Mammary epithelial cell (primary cell): ENCODE measurements around the gene TTLL3.

Source experiments
- EZH2 ChIP-seq: IDR thresholded peaks from 2 replicates; pipeline ENCODE4 v1.6.1; 2012; ENCODE audit warnings: low read length, inconsistent platforms, borderline replicate concordance
- TF ChIP-seq, protein P1 (sequence below), 2 donors: IDR thresholded peaks in 1 of 2; conservative IDR thresholded peaks in 1 of 2; 2 replicates each; pipeline ENCODE4 v1.5.1; 2011 to 2012; ENCODE audit warnings: inconsistent platforms in 2 of 2, low read length in 2 of 2, mild to moderate bottlenecking in 2 of 2, control low read depth in 1 of 2, low read depth in 1 of 2; ENCODE audit not compliant: insufficient read depth in 1 of 2; ENCODE audit errors: extremely low read depth in 1 of 2

DNA sequence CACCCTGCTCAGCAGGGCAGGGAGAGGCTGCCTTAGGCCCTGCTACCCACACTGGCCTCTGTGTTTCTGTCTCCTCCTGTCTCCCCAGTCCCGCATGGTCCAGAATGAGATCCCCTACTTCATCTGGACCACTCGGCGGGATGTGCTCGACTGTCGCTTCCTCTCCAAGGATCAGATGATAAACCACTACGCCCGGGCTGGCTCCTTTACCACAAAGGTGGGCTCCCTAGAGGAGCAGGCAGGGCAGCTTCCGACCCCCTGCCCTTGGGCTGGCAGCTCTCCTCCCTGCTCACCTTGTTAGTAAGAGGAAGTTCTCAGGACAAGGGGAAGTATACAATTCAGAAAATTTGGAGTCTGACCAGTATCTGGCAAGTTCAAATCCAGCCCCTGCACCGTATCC, 5.9 kb downstream of the TTLL3 start:
- TF ChIP-seq, protein P1, sequence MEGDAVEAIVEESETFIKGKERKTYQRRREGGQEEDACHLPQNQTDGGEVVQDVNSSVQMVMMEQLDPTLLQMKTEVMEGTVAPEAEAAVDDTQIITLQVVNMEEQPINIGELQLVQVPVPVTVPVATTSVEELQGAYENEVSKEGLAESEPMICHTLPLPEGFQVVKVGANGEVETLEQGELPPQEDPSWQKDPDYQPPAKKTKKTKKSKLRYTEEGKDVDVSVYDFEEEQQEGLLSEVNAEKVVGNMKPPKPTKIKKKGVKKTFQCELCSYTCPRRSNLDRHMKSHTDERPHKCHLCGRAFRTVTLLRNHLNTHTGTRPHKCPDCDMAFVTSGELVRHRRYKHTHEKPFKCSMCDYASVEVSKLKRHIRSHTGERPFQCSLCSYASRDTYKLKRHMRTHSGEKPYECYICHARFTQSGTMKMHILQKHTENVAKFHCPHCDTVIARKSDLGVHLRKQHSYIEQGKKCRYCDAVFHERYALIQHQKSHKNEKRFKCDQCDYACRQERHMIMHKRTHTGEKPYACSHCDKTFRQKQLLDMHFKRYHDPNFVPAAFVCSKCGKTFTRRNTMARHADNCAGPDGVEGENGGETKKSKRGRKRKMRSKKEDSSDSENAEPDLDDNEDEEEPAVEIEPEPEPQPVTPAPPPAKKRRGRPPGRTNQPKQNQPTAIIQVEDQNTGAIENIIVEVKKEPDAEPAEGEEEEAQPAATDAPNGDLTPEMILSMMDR (conservative IDR thresholded peaks at IDR 0.05 in 1 of 2, IDR thresholded peaks at IDR 0.05 in 1 of 2; ENCODE audit: extremely low read depth in 1 of 2, insufficient read depth in 1 of 2, low read depth in 1 of 2, low read length in 2 of 2): no peak
- TF ChIP-seq EZH2: no peak
